HG03097 (cell line): Measurements from ENCODE around the gene CSN2.
"Not testable (repeated sequence)": the region's sequence is repeated elsewhere in the genome, so short reads cannot be mapped to it uniquely, and the experiment has no call there.

Source experiments
- ATAC-seq: cut with Tn5 transposase; IDR thresholded peaks from one replicate; pipeline ENCODE4 v1.9.1; 2021; ENCODE audit not compliant: unreplicated experiment, low FRiP score

Gene CSN2, protein sequence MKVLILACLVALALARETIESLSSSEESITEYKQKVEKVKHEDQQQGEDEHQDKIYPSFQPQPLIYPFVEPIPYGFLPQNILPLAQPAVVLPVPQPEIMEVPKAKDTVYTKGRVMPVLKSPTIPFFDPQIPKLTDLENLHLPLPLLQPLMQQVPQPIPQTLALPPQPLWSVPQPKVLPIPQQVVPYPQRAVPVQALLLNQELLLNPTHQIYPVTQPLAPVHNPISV

GRCh38 chr4:69965628-69966027 is at the start of gene CSN2:
TSS of gene CSN2 (minus strand) at chr4:69965728. CDS start at chr4:69960995, 4,733 bp downstream.
- no peak for ATAC-seq

DNA sequence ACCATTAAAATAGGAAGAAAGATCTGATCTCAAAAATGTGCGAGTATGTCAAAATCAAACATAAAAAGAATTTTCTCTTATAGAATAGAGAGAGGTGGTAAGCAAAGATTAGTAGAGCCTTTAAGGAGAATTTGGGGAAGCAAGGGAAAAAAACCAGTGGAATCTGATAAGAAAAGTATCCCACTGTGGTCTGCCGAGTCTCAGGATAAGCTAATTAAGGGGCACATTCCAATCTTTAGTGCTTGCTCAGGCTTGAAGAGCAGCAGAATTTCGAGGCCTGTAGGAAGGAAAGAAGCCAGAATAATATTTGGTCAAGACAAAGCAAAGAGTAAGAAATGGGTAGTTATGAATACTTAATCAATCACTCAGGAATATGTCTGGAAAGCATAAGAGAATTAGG is 43.2 kb upstream of the CSN2 start:
- ATAC-seq = no peak

DNA sequence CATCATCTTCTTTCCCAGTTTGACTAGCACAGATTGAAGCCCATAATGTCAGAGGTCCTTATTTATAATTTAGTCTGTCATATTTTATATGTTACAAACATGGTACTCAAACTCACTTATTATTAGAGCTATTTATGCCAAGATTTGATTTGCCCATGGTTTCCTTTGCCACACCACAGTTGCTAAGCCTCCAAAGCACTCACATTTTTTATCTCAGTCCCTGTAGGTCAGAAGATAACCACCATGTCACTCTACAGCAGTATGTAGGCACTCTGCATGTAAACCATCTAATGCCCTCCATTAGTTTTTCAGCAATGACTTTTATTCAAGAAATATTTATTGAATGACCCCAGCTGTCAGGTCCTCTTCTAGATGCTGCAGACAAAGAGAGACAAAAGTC is 37.0 kb upstream of the CSN2 start:
- ATAC-seq = no peak

DNA sequence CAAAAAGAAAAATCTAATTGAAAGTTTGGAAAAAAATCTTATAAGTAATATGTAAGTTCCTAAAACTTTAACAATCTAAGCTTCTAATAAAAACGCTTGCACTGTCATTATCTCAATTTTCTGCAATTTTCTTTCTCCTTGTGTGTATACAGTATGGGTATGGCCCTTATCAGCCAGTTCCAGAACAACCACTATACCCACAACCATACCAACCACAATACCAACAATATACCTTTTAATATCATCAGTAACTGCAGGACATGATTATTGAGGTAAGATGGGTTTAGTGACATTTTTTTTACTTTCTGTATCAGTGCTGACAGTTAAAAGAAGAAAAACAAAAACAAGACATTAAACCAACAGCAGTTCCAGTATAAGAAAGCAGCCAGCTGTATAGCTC is 35.2 kb upstream of the CSN2 start:
- ATAC-seq = no peak

DNA sequence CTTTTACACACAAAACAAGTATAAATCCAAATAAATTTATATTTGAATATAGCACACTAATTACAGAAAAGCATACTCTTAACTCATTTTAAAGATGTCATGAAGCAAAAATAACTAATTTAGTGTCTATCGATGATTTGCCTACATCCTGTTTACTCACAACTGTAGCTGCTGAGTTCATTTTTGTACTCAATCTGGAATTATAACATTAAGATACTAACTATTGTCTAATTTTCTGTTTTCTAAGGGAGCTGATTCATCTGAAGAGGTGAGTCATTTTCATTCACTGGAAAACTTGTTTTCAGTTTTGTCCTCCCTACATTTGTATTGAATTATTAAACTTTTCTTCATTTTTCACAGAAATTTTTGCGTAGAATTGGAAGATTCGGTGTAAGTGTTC is 33.9 kb upstream of the CSN2 start:
- ATAC-seq = no peak

DNA sequence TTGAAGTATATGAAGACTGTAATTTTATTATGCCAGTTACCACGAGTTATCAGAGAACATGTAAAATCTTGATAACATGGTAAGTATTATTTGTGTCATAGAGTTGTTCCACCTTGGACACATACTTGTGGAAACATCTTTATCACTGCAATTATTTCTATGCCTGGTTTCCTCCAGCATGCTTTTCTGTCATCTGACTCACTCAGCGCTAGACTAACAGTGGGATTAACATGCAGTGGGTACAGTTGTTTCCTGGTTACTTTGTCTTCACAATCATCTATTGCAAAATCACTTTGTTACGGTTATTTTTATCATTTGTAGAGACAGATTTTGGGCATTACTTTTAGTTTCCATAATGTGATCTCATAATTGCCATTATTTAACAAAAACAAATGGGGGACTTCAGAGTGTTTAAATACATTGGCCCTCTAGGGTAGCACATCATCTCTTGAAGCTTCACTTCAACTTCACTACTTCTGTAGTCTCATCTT is 30.0 kb upstream of the CSN2 start, which contains the start of gene STATH:
Gene STATH (plus strand): TSS at position 441 of the 491 bp plus-strand sequence. CDS start 2,472 bp downstream, outside the sequence.
- ATAC-seq = no peak

GRCh38 chr4:69994782-69995181 is 29.3 kb upstream of the CSN2 start:
- no peak for ATAC-seq

DNA sequence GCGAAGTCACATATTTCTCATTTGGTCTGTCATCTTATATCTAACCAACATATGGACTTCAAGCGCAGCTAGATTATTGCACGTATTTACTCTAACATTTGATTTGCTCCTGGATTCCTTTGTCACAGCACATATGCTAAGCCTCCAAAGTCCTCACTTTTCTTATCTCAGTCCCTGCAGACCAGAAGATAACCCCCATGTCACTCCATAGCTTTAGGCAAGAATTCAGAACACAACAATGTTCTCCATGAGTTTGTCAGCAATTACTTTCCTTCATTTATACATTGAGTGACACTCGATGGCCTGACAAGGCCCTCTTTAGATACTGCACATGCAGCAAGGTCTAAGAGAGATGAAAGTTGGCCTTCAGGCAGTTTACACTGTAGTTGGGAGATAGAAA is 25.5 kb upstream of the CSN2 start:
- ATAC-seq = no peak

DNA sequence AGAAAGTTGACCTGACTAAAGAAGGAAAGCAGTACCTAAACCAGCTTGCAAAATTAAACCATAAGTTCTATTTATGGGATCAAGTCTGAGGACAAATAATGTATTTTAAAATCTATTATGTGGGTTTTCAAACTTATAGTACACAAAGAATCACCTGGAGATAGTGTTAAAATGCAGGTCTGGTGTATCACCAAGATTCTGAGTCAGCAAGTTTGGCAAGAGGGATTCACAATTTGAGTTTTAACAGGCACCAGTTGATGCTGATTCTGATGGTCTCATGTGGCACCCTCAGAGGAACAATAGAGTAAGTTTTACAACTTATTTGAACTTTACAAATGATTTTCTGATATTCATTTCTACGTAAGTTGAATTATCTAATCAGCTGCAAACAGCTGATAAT is 21.1 kb upstream of the CSN2 start:
- ATAC-seq = no peak

- no peak for ATAC-seq
These were observed 18.5 kb upstream of the CSN2 start for GRCh38 chr4:69984030-69984443.

- no peak for ATAC-seq
These were observed 12.1 kb upstream of the CSN2 start for GRCh38 chr4:69977582-69977981.

- ATAC-seq = no peak
These were observed 9.1 kb upstream of the CSN2 start for GRCh38 chr4:69974631-69975030.

GRCh38 chr4:69970071-69970470 is 4.5 kb upstream of the CSN2 start:
- no peak for ATAC-seq

DNA sequence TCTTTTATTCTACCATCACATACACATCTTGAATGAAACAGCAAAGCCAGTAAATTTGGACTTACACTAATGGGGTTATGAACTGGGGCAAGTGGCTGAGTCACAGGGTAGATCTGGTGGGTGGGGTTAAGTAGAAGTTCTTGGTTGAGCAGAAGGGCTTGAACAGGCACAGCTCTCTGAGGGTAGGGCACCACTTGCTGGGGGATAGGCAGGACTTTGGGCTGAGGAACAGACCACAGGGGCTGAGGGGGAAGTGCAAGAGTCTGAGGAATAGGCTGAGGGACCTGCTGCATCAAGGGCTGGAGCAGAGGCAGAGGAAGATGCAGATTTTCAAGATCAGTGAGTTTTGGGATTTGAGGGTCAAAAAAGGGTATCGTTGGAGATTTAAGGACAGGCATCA is 8.3 kb downstream of the CSN2 start:
- ATAC-seq = no peak

DNA sequence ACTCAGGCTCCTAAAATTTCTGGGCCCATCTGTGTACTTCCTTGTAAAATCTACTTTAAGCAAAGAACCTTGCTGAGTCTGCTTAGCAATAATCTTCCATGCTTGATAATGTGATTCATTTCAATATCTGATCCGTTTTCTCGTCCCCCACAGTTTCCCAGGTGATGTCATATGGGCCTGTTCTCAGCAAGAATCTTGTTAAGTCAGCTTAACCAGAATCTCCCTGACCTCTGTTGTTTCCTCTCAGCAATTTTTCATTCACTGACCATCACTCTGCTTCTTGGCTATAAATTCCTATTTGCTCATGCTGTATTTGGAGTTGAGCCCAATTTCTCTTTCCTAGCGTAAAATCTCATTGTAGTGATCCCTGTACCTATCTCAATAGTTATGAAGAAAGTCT is 13.9 kb downstream of the CSN2 start:
- ATAC-seq = no peak

DNA sequence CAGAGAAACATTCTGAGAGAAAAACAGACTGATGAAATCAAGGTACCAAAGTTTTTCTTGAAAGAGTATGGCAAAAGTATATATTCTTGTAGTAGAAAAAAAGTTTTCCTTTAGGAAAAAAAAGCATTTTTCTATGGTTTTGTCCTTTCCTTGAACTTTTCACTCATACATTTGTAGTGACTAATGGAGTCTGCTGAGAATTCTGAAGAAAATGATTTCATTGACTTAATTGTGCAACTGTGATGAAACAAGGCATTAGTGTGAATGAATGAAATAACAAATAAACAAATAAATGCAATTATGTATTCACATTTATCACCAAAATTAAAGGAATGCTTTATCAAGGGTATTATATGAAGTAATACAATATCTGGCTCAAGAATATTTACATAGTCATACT is 29.0 kb downstream of the CSN2 start:
- no peak for ATAC-seq

- ATAC-seq = no peak
These were observed 31.4 kb downstream of the CSN2 start for GRCh38 chr4:69934150-69934549.

DNA sequence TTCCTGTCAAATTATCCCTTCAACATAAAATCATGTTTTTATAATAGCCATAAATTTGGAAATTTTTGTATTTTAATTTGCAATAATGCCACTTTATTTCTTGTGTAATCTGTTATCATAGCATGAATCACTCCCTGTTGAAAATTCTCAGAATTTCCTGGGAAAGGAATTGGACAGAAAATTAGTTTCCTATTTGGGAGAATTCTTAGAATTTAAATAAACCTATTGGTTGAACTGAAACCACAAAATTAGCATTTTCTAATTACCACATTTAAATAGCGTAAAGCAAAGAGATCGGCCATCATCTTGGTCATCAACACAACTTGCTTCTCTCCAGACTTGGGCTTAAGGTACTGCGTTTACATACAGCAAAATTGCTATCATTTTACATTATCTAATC is 34.8 kb downstream of the CSN2 start, which contains the start of gene CSN1S1:
Gene CSN1S1 (plus strand): TSS at position 301 of the 400 bp plus-strand sequence. CDS start 1,488 bp downstream, outside the sequence.
- ATAC-seq = no peak

DNA sequence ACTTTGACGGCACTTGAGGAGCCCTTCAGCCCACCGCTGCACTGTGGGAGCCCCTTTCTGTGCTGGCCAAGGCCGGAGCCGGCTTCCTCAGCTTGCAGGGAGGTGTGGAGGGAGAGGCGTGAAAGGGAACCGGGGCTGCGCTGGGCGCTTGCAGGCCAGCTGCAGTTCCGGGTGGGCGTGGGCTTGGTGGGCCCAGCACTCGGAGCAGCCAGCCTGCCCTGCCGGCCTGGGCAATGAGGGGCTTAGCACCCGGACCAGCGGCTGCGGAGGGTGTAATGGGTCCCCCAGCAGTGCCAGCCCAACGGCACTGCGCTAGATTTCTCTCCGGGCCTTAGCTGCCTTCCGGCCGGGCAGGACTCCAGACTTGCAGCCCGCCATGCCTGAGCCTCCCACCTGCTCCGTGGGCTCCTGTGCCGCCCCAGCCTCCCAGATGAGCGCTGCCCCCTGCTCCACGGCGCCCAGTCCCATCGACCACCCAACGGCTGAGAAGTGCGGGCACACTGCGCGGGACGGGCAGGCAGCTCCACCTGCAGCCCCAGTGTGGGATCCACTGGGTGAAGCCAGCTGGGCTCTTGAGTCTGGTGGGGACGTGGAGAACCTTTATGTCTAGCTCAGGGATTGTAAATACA is 41.6 kb downstream of the CSN2 start:
- not testable (repeated sequence) for ATAC-seq

- no peak for ATAC-seq
These were observed 44.7 kb downstream of the CSN2 start for GRCh38 chr4:69920874-69921273.

DNA sequence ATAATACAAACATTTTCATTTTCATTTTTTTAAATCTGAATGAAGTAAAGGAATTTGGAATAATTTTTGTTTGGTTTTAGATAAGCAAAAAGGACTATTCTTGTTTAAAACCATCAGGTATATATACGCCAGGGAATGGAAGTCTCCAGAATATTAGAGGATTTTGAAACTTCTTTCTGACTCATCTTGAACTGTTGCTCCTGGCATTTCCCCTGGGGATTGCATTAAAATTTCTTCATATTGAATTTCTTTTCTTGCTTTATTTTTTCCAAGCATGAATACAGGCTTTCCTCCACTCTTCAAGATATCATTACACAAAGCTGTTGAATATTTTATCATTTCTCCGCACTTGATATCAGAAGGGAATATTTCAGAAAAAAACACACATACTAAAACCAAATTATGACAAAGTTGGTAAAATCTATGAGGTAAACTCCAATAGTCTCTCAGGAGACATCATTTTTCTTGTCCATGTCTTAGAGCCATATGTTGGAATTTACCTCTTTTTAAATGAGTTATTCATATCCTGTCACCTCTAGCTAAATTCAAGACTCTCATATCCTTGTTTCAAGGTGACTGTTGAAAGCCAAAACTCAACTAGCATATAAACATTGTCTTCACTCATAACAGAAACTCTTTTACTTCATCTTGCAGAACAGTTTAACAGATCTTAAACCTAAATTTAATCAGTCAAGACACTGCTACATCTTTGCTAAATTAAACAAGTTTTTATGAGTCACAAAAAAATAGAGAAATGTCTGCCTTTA is 55.3 kb downstream of the CSN2 start:
- ATAC-seq = peak; percentile 80
